ENCODE data around the gene HIF1AN. TPM values are rescaled to one million over a fixed set of nuclear protein-coding genes. Genes with fewer than 3 reads are reported as not detected.
A peak's percentile ranks its signal among the peaks of the same experiment; 100 is the strongest.

HIF1AN gene
- total RNA-seq, 4 donors from 2014 or later, result 12.8 to 47.2 (median 21.7) TPM

DNA sequence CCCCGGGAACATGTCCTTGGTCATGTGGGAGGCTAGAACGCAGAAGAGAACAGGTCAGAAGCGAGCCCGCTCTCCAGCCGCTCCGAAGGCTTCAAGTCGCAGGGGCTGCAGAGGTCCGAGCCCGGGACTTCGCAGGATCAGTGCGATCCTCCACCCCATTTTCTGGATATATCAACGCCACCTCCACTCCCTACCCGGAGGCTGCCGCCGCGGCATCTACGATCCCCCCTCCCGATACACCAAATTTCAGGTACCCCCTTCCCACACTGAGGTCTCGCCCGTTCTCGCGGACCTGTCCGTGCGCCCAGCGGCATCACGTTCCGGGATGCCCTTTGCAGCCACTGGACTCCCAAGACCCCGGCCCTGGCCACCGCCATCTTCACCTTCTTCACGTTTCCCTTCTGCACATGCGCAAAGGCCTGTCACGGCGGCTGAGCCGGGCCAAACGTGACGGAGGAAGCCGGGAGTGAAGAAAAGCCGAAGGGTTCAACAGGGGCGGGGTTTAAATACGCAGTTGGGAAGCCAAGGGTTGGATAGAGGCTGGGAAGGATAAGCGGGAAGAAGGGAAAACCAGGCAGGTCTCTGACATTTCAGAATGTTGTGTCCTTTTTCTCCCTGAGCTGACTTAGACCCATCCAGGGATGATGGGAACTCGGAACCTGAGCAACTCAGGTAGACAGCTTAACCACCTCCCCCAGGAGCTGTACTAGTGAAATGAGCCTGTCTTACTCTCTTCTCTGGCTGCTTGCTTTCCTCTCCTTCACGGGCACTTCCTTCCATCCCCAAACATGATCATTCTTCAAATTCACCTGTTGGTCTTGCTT, 6.1 kb upstream of the HIF1AN start, which contains the start of gene NDUFB8:
Gene NDUFB8 (minus strand): TSS at position 397 of the 824 bp plus-strand sequence. CDS start 20 bp downstream, at position 377.
- 1% methylated on average over 10 to 43 of the region's 43 CpGs for WGBS, 2 donors (ENCODE audit: low coverage in 1 of 2)
- intact Hi-C loops (cut with DNase I; ENCODE audit: low total_unique reads), result no loop called here
- in situ Hi-C loops (cut with MboI; ENCODE audit: low pct_ligation_motif_present in 1 of 4, low pct_unique_long_range_greater_than_20kb in 1 of 4, low sequenced_read_pairs in 3 of 4), result no loop called here
- Histone ChIP-seq H3K27ac (peak within 1 kb of the TSS; percentile 80 to 85 (median 82)), H3K4me3 (peak within 1 kb of the TSS; percentile 65 to 79 (median 70)), H3K9me3 (no peaks in the 10 kb centered on the region), H3K36me3 (peaks cover 0 to 18% (median 9%) of the 10 kb centered on the region in 4 donors), H3K4me1 (peaks cover 13 to 18% (median 14%) of the 10 kb centered on the region in 4 donors), H3K27me3 (no peaks in the 10 kb centered on the region)
- DNase-seq, result peak; percentile 94
- TF ChIP-seq POLR2AphosphoS5 (IDR thresholded peaks at IDR 0.05) (peak; percentile 73 to 83 (median 82)), POLR2A (IDR thresholded peaks at IDR 0.05) (peak; percentile 65), EP300 (IDR thresholded peaks at IDR 0.05; ENCODE audit: low read depth) (no peak)

DNA sequence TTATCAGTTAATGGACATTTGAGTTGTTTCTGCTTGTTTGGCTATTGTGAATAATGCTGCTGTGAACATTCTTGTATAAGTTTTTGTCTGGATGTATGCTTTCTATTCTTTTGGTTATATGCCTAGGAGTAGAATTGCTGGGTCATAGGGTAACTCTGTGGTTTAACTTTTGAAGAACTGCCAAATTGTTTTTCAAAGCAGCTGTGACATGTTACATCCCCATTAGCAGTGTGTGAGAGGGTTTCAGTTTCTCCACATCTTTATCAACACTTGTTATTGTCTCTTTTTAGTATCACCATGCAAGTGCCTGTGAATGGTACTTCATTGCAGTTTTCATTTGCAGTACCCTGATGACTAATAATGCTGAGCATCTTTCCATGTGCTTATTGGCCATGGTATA, 4.0 kb upstream of the HIF1AN start:
- TF ChIP-seq EP300 (IDR thresholded peaks at IDR 0.05; ENCODE audit: low read depth) (no peak), POLR2A (IDR thresholded peaks at IDR 0.05) (no peak), POLR2AphosphoS5 (IDR thresholded peaks at IDR 0.05) (no peak)
- TF ChIP-seq, protein P1, sequence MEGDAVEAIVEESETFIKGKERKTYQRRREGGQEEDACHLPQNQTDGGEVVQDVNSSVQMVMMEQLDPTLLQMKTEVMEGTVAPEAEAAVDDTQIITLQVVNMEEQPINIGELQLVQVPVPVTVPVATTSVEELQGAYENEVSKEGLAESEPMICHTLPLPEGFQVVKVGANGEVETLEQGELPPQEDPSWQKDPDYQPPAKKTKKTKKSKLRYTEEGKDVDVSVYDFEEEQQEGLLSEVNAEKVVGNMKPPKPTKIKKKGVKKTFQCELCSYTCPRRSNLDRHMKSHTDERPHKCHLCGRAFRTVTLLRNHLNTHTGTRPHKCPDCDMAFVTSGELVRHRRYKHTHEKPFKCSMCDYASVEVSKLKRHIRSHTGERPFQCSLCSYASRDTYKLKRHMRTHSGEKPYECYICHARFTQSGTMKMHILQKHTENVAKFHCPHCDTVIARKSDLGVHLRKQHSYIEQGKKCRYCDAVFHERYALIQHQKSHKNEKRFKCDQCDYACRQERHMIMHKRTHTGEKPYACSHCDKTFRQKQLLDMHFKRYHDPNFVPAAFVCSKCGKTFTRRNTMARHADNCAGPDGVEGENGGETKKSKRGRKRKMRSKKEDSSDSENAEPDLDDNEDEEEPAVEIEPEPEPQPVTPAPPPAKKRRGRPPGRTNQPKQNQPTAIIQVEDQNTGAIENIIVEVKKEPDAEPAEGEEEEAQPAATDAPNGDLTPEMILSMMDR (IDR thresholded peaks at IDR 0.05), result no peak
- Histone ChIP-seq H3K4me1 (peaks cover 22 to 28% (median 25%) of the 10 kb centered on the region in 4 donors), H3K9me3 (no peaks in the 10 kb centered on the region), H3K4me3 (no peak overlapping the region), H3K36me3 (peaks cover 0 to 4% (median under 1%) of the 10 kb centered on the region in 4 donors), H3K27me3 (no peaks in the 10 kb centered on the region), H3K27ac (no peak overlapping the region)
- in situ Hi-C loops (cut with MboI; ENCODE audit: low pct_ligation_motif_present in 1 of 4, low pct_unique_long_range_greater_than_20kb in 1 of 4, low sequenced_read_pairs in 3 of 4), result no loop called here
- intact Hi-C loops (cut with DNase I; ENCODE audit: low total_unique reads), result no loop called here
- DNase-seq, result no peak

DNA sequence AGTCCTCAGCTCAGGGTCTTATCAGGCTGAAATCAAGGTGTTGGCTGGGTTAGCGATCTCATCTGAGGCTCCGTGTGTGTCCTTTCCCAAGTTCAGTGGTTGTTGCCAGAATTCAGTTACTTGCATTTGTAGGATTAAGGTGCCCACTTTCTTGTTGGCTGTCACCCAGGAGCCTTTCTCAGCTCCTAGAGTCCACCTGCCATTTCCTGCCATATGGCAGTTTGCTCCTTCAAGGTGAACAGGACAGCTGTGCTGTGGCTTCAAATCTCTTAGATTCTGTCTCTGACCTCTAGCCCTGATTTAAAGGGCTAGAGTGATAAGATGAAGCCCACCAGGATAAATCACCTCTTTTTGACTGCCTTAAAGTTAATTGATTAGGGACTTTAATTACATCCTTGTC, 1.0 kb upstream of the HIF1AN start:
- H3K4me1 ChIP-seq, result peaks cover 15 to 26% (median 22%) of the 10 kb centered on the region in 4 donors
- no peak for TF ChIP-seq POLR2A (IDR thresholded peaks at IDR 0.05)
- TF ChIP-seq, protein P1 (IDR thresholded peaks at IDR 0.05), result no peak
- no peak for TF ChIP-seq EP300 (IDR thresholded peaks at IDR 0.05; ENCODE audit: low read depth)
- no peak for TF ChIP-seq POLR2AphosphoS5 (IDR thresholded peaks at IDR 0.05)
- in situ Hi-C loops (cut with MboI; ENCODE audit: low pct_ligation_motif_present in 1 of 4, low pct_unique_long_range_greater_than_20kb in 1 of 4, low sequenced_read_pairs in 3 of 4), result no loop called here
- no peaks in the 10 kb centered on the region for H3K27me3 ChIP-seq
- no peaks in the 10 kb centered on the region for H3K9me3 ChIP-seq
- H3K27ac ChIP-seq, result no peak overlapping the region
- DNase-seq, result no peak
- no peak overlapping the region for H3K4me3 ChIP-seq
- H3K36me3 ChIP-seq, result peaks cover 0 to 9% (median 4%) of the 10 kb centered on the region in 4 donors
- intact Hi-C loops (cut with DNase I; ENCODE audit: low total_unique reads), result no loop called here
- 64% methylated on average over 2 of the region's 2 CpGs; no CpG with 5 or more reads in 1 of the 2 donors for WGBS, 2 donors (ENCODE audit: low coverage in 1 of 2)

DNA sequence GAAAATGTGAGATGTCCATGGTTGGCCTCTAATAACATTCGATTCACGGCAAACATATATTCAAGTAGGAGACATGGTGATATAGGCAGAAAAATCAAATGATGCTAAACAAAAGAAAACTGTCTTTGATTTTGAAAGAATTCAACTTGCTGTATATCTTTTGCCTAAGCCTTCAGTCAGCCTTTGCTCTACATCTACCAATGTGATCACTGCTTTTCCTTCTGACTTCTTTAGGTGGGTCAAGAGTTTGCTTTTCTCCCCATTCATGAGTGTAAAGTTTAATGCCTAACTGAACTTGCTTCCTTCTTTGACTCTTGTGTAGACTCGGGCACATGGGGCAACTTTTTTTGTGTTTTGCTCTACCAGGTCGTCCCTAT, 417 bp upstream of the HIF1AN start:
- peaks cover 15 to 26% (median 18%) of the 10 kb centered on the region in 4 donors for H3K4me1 ChIP-seq
- in situ Hi-C loops (cut with MboI; ENCODE audit: low pct_ligation_motif_present in 1 of 4, low pct_unique_long_range_greater_than_20kb in 1 of 4, low sequenced_read_pairs in 3 of 4), result no loop called here
- TF ChIP-seq POLR2A (IDR thresholded peaks at IDR 0.05) (no peak), POLR2AphosphoS5 (IDR thresholded peaks at IDR 0.05) (no peak), EP300 (IDR thresholded peaks at IDR 0.05; ENCODE audit: low read depth) (no peak)
- TF ChIP-seq, protein P1 (IDR thresholded peaks at IDR 0.05), result no peak
- H3K27me3 ChIP-seq, result no peaks in the 10 kb centered on the region
- DNase-seq, result no peak
- peak overlapping the region; percentile 71 to 86 (median 81) for H3K27ac ChIP-seq
- WGBS, 2 donors (ENCODE audit: low coverage in 1 of 2), result 50 to 67% methylated on average over 3 to 4 of the region's 4 CpGs
- intact Hi-C loops (cut with DNase I; ENCODE audit: low total_unique reads), result no loop called here
- H3K9me3 ChIP-seq, result no peaks in the 10 kb centered on the region
- peak overlapping the region in 3 of 4 donors; percentile 60 to 97 (median 96) for H3K4me3 ChIP-seq
- peaks cover 0 to 15% (median 7%) of the 10 kb centered on the region in 4 donors for H3K36me3 ChIP-seq

Measured in transverse colon (tissue), 4 donors.